H9 (cell line): ENCODE results near the gene TPP1. TPM values are rescaled to one million over a fixed set of nuclear protein-coding genes. Genes with fewer than 3 reads are reported as not detected.

Experiments
- DNase-seq: peaks from one replicate; pipeline ENCODE4 v3.0.0-alpha.2; 2017
- H2AFZ ChIP-seq: one replicate; pipeline ENCODE4 v1.6.1; 2013; ENCODE audit warnings: mild to moderate bottlenecking, low read length, control low read depth, moderate library complexity
- H2AK5ac ChIP-seq: 2 replicates; pipeline ENCODE4 v1.6.1; 2013; ENCODE audit warnings: low read length, control low read depth, mixed read lengths; ENCODE audit not compliant: insufficient read length
- H2BK120ac ChIP-seq: one replicate; pipeline ENCODE4 v1.6.1; 2013; ENCODE audit warnings: low read depth, mild to moderate bottlenecking, low read length, control low read depth, inconsistent platforms; ENCODE audit not compliant: poor library complexity, severe bottlenecking
- H2BK12ac ChIP-seq: 2 replicates; pipeline ENCODE4 v1.6.1; 2013; ENCODE audit warnings: low read length, control low read depth, mixed read lengths, low read depth; ENCODE audit not compliant: insufficient read length
- H2BK15ac ChIP-seq: 2 replicates; pipeline ENCODE4 v1.6.1; 2013; ENCODE audit warnings: low read depth, low read length, control low read depth
- H2BK20ac ChIP-seq: one replicate; pipeline ENCODE4 v1.6.1; 2013; ENCODE audit warnings: low read depth, mild to moderate bottlenecking, low read length, control low read depth, inconsistent platforms; ENCODE audit not compliant: poor library complexity, severe bottlenecking
- H2BK5ac ChIP-seq: 2 replicates; pipeline ENCODE4 v1.6.1; 2013; ENCODE audit warnings: low read length, control low read depth, mixed read lengths; ENCODE audit not compliant: insufficient read length
- H3K14ac ChIP-seq: 2 replicates; pipeline ENCODE4 v1.6.1; 2013; ENCODE audit warnings: low read length, control low read depth; ENCODE audit not compliant: insufficient read depth
- H3K18ac ChIP-seq: 2 replicates; pipeline ENCODE4 v1.6.1; 2013; ENCODE audit warnings: low read depth, mild to moderate bottlenecking, mixed read lengths, low read length, control low read depth; ENCODE audit not compliant: insufficient read length
- H3K23ac ChIP-seq: 2 replicates; pipeline ENCODE4 v1.6.1; 2013; ENCODE audit warnings: low read length, control low read depth, mixed read lengths, low read depth; ENCODE audit not compliant: insufficient read length
- H3K23me2 ChIP-seq: 2 replicates; pipeline ENCODE4 v1.6.1; 2013; ENCODE audit warnings: low read depth, mild to moderate bottlenecking, mixed read lengths, low read length, control low read depth; ENCODE audit not compliant: insufficient read length, poor library complexity, severe bottlenecking
- H3K27ac ChIP-seq: 2 replicates; pipeline ENCODE4 v1.5.1; 2013; ENCODE audit warnings: low read length, control low read depth, mixed read lengths, low read depth; ENCODE audit not compliant: insufficient read length
- H3K27me3 ChIP-seq: 2 replicates; pipeline ENCODE4 v1.6.1; 2013; ENCODE audit warnings: low read length, control low read depth, inconsistent platforms; ENCODE audit not compliant: insufficient read depth
- H3K4ac ChIP-seq: 2 replicates; pipeline ENCODE4 v1.6.1; 2013; ENCODE audit warnings: low read depth, mild to moderate bottlenecking, control low read depth, inconsistent platforms, low read length, moderate library complexity
- H3K4me1 ChIP-seq: 2 replicates; pipeline ENCODE4 v1.6.1; 2013; ENCODE audit warnings: low read length, control low read depth, inconsistent platforms; ENCODE audit not compliant: insufficient read depth
- H3K4me2 ChIP-seq: 2 replicates; pipeline ENCODE4 v1.6.1; 2013; ENCODE audit warnings: low read length, control low read depth, mixed read lengths; ENCODE audit not compliant: insufficient read length, insufficient read depth
- H3K56ac ChIP-seq: 2 replicates; pipeline ENCODE4 v1.6.1; 2013; ENCODE audit warnings: low read depth, mild to moderate bottlenecking, mixed read lengths, low read length, control low read depth; ENCODE audit not compliant: insufficient read length
- H3K79me1 ChIP-seq: 2 replicates; pipeline ENCODE4 v1.6.1; 2013; ENCODE audit warnings: low read depth, mild to moderate bottlenecking, moderate library complexity, low read length, control low read depth, inconsistent platforms; ENCODE audit not compliant: insufficient read depth, poor library complexity, severe bottlenecking
- H3K79me2 ChIP-seq: 2 replicates; pipeline ENCODE4 v1.6.1; 2013; ENCODE audit warnings: low read length, control low read depth, inconsistent platforms; ENCODE audit not compliant: insufficient read depth
- H3K9ac ChIP-seq: 2 replicates; pipeline ENCODE4 v1.6.1; 2013; ENCODE audit warnings: low read length, control low read depth, mixed read lengths; ENCODE audit not compliant: insufficient read length; ENCODE audit errors: extremely low read depth
- H3K9me3 ChIP-seq: one replicate; pipeline ENCODE4 v1.6.1; 2013; ENCODE audit warnings: low read depth, low read length, inconsistent platforms; ENCODE audit not compliant: control insufficient read depth
- H3T11ph ChIP-seq: one replicate; pipeline ENCODE4 v1.6.1; 2013; ENCODE audit warnings: mild to moderate bottlenecking, low read length, control low read depth, inconsistent platforms
- H4K20me1 ChIP-seq: one replicate; pipeline ENCODE4 v1.6.1; 2013; ENCODE audit not compliant: control insufficient read depth, insufficient read length, insufficient read depth
- H4K5ac ChIP-seq: 2 replicates; pipeline ENCODE4 v1.6.1; 2013; ENCODE audit warnings: low read depth, mild to moderate bottlenecking, mixed read lengths, low read length, control low read depth; ENCODE audit not compliant: insufficient read length
- H4K8ac ChIP-seq: replicated peaks from 2 replicates; pipeline ENCODE4 v1.6.1; 2013; ENCODE audit warnings: low read length, control low read depth, mixed read lengths, low read depth; ENCODE audit not compliant: insufficient read length
- H4K91ac ChIP-seq: 2 replicates; pipeline ENCODE4 v1.6.1; 2013; ENCODE audit warnings: low read depth, mild to moderate bottlenecking, moderate library complexity, mixed read lengths, low read length, control low read depth; ENCODE audit not compliant: insufficient read length
- H3K27ac Mint-ChIP-seq, 3 experiments: 2 replicates in 2 of 3; 3 replicates in 1 of 3; pipeline ENCODE4 v1.8.0; 2020 to 2021; ENCODE audit warnings: mixed read lengths in 3 of 3, mild to moderate bottlenecking in 1 of 3, moderate library complexity in 1 of 3
- H3K27me3 Mint-ChIP-seq: 2 replicates; pipeline ENCODE4 v1.8.0; 2021; ENCODE audit warnings: low read depth, mild to moderate bottlenecking, moderate library complexity, mixed read lengths
- H3K36me3 Mint-ChIP-seq, 3 experiments: 2 replicates in 2 of 3; 3 replicates in 1 of 3; pipeline ENCODE4 v1.8.0; 2020 to 2021; ENCODE audit warnings: low read depth in 3 of 3, mixed read lengths in 3 of 3; ENCODE audit not compliant: insufficient read depth in 1 of 3
- H3K4me1 Mint-ChIP-seq, 2 experiments: 2 replicates each; pipeline ENCODE4 v1.8.0; 2020; ENCODE audit warnings: mixed read lengths in 2 of 2
- H3K4me3 Mint-ChIP-seq, 2 experiments: 2 replicates in 1 of 2; 3 replicates in 1 of 2; pipeline ENCODE4 v1.8.0; 2020 to 2021; ENCODE audit warnings: mild to moderate bottlenecking in 2 of 2, mixed read lengths in 2 of 2, moderate library complexity in 1 of 2
- H3K9me3 Mint-ChIP-seq, 2 experiments: 2 replicates in 1 of 2; 3 replicates in 1 of 2; pipeline ENCODE4 v1.8.0; 2020; ENCODE audit warnings: mild to moderate bottlenecking in 2 of 2, mixed read lengths in 2 of 2, moderate library complexity in 1 of 2
- CTCF ChIP-seq: fragments of 200-600 bp; sonication (generic); conservative IDR thresholded peaks from 3 replicates; pipeline ENCODE4 v1.8.0; 2021; ENCODE audit warnings: antibody characterized with exemption, mild to moderate bottlenecking
- WGBS: extraction: QIAGEN DNeasy Blood & Tissue Kit; methylation state at CpG from one replicate; pipeline ENCODE4 v1.1.7; 2013; ENCODE audit warnings: missing lambda C conversion rate, low lambda C conversion rate, mixed read lengths; ENCODE audit not compliant: insufficient read length; ENCODE audit errors: extremely low coverage; 5-methylcytosine and 5-hydroxymethylcytosine counted together
- total RNA-seq: library from RNA; stranded (reverse); gene quantifications from 2 replicates; pipeline ENCODE4 v1.2.1, GENCODE V29; 2021

The TPP1 gene
- total RNA-seq, 1 experiment from 2014 or later = 37.2 TPM

DNA sequence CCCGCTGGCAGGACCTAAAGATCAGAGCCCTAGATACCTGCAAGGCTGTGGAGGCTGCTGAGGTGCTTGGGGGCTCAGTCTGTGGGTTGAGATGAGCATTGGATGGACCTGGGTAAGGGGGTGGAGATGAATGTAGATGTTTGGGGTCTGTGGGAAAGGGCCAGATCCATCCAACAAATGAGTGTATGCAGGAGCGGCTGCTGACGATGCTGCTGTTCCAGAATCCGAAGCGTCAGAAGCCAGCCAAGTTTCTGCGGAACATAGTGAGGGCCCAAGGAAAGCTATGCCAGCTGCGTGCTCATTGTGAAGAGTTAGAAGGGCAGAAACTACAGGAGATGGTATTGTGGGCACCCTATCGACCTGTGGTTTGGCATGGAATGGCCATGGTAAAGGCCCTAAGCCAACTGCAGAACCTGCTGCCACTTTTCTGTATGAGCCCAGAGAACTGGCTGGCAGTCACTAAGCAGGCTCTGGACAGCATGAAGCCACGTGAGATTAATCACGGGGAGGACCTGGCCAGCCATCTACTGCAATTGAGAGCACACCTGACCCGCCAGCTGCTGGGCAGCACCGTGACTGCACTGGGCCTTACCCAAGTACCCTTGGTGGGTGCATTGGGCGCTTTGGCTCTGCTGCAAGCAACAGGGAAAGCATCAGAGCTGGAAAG, 52.4 kb downstream of the TPP1 start:
- no peak overlapping the region for H3K27ac ChIP-seq
- Mint-ChIP-seq H3K27me3 (no peaks in the 10 kb centered on the region), H3K9me3 (no peaks in the 10 kb centered on the region; a peak in 2 of 5 replicates), H3K4me1 (peaks cover 31 to 36% of the 10 kb centered on the region in 2 experiments), H3K27ac (peak overlapping the region in 1 of 3 experiments; percentile 49; a peak in 2 of 7 replicates), H3K36me3 (no peaks in the 10 kb centered on the region; a peak in 2 of 7 replicates), H3K4me3 (no peak overlapping the region; a peak in 1 of 5 replicates)
- peaks cover 6% of the 10 kb centered on the region; the same call in 1 of the 2 replicates for H3K4me1 ChIP-seq
- H3K9me3 ChIP-seq = no peaks in the 10 kb centered on the region
- H2AFZ ChIP-seq = no peak overlapping the region
- H3K4ac ChIP-seq = no peak overlapping the region
- H2BK15ac ChIP-seq = no peak overlapping the region
- H3K79me1 ChIP-seq = no peaks in the 10 kb centered on the region
- no peak overlapping the region for H3T11ph ChIP-seq
- H2BK20ac ChIP-seq = no peak overlapping the region
- no peaks in the 10 kb centered on the region for H4K20me1 ChIP-seq
- H3K56ac ChIP-seq = no peak overlapping the region
- no peak overlapping the region for H4K5ac ChIP-seq
- DNase-seq = no peak
- no peak overlapping the region for H2BK5ac ChIP-seq
- H4K8ac ChIP-seq = no peak overlapping the region
- no peak overlapping the region for H3K18ac ChIP-seq
- no CpG with 5 or more reads among the region's 13 CpGs for WGBS
- H3K9ac ChIP-seq = no peak overlapping the region
- no peak overlapping the region for H2BK12ac ChIP-seq
- no peak overlapping the region for H2BK120ac ChIP-seq
- no peak for TF ChIP-seq CTCF
- no peak overlapping the region for H4K91ac ChIP-seq
- H3K23me2 ChIP-seq = no peaks in the 10 kb centered on the region
- H3K4me2 ChIP-seq = no peak overlapping the region
- H3K23ac ChIP-seq = no peak overlapping the region
- H3K79me2 ChIP-seq = no peaks in the 10 kb centered on the region
- H2AK5ac ChIP-seq = no peak overlapping the region
- no peak overlapping the region; the same call in 1 of the 2 replicates for H3K14ac ChIP-seq
- no peaks in the 10 kb centered on the region for H3K27me3 ChIP-seq
